Glomerular visceral epithelial cell (primary cell): ENCODE results near the gene DMRT2.

Experiments used
- DNase-seq: peaks from one replicate; pipeline ENCODE4 v3.0.0-alpha.2; 2016; ENCODE audit errors: extremely low spot score

The DMRT2 gene

GRCh38 chr9:1094749-1095148 lies 44.6 kb downstream of the DMRT2 start:
- no peak for DNase-seq

- no peak for DNase-seq
Observed at GRCh38 chr9:1096155-1096964, 46.2 kb downstream of the DMRT2 start.

GRCh38 chr9:1098551-1098950 lies 48.4 kb downstream of the DMRT2 start:
- DNase-seq: no peak

GRCh38 chr9:1100201-1100600 lies 50.0 kb downstream of the DMRT2 start:
- DNase-seq: no peak

- DNase-seq: no peak
Observed at GRCh38 chr9:1100945-1101344, 50.8 kb downstream of the DMRT2 start.

- DNase-seq: no peak
Observed at GRCh38 chr9:1101846-1102641, 51.9 kb downstream of the DMRT2 start.

GRCh38 chr9:1102642-1102970 lies 52.4 kb downstream of the DMRT2 start:
- no peak for DNase-seq
